WTC11 (cell line): Measurements from ENCODE around the gene RWDD2A. TPM values are rescaled to one million over a fixed set of nuclear protein-coding genes. Genes with fewer than 3 reads are reported as not detected.

Experiments used
- ARID4B ChIP-seq: sonication (generic); formaldehyde crosslinking; IDR thresholded peaks from 2 replicates; pipeline ENCODE4 v1.8.0; 2023; ENCODE audit warnings: missing genetic modification reagents, mild to moderate bottlenecking, borderline replicate concordance
- CBFB ChIP-seq: sonication (generic); formaldehyde crosslinking; IDR thresholded peaks from 2 replicates; pipeline ENCODE4 v1.8.1; 2022; ENCODE audit warnings: mild to moderate bottlenecking, low read depth, missing genetic modification reagents
- E2F5 ChIP-seq: sonication (generic); formaldehyde crosslinking; IDR thresholded peaks from 2 replicates; pipeline ENCODE4 v1.8.1; 2022; ENCODE audit warnings: mild to moderate bottlenecking, moderate library complexity, missing genetic modification reagents
- ELF4 ChIP-seq: sonication (generic); formaldehyde crosslinking; IDR thresholded peaks from 2 replicates; pipeline ENCODE4 v1.8.1; 2022; ENCODE audit warnings: low read depth, mild to moderate bottlenecking, moderate library complexity, missing genetic modification reagents
- FOXJ3 ChIP-seq: sonication (generic); formaldehyde crosslinking; IDR thresholded peaks from 2 replicates; pipeline ENCODE4 v1.9.0; 2021; ENCODE audit warnings: missing genetic modification reagents, mild to moderate bottlenecking, borderline replicate concordance
- GABPB1 ChIP-seq: sonication (generic); formaldehyde crosslinking; IDR thresholded peaks from 2 replicates; pipeline ENCODE4 v1.8.1; 2023; ENCODE audit warnings: mild to moderate bottlenecking, missing genetic modification reagents
- HMGXB4 ChIP-seq: sonication (generic); formaldehyde crosslinking; IDR thresholded peaks from 2 replicates; pipeline ENCODE4 v1.8.1; 2023; ENCODE audit warnings: mild to moderate bottlenecking, moderate library complexity, missing genetic modification reagents
- MLX ChIP-seq: sonication (generic); formaldehyde crosslinking; IDR thresholded peaks from 2 replicates; pipeline ENCODE4 v1.8.1; 2023; ENCODE audit warnings: mild to moderate bottlenecking, missing genetic modification reagents, moderate library complexity
- MYBL2 ChIP-seq: sonication (generic); formaldehyde crosslinking; IDR thresholded peaks from 2 replicates; pipeline ENCODE4 v1.8.1; 2023; ENCODE audit warnings: mild to moderate bottlenecking, moderate library complexity, missing genetic modification reagents
- NFYB ChIP-seq: sonication (generic); formaldehyde crosslinking; conservative IDR thresholded peaks from 2 replicates; pipeline ENCODE4 v1.8.0; 2022; ENCODE audit warnings: low read depth, missing genetic modification reagents
- PRDM15 ChIP-seq: sonication (generic); formaldehyde crosslinking; IDR thresholded peaks from 2 replicates; pipeline ENCODE4 v1.8.0; 2022; ENCODE audit warnings: missing genetic modification reagents
- SP1 ChIP-seq: sonication (generic); formaldehyde crosslinking; conservative IDR thresholded peaks from 2 replicates; pipeline ENCODE4 v1.8.1; 2022; ENCODE audit warnings: missing genetic modification reagents
- TCF7 ChIP-seq: sonication (generic); formaldehyde crosslinking; IDR thresholded peaks from 2 replicates; pipeline ENCODE4 v1.8.0; 2022; ENCODE audit warnings: mild to moderate bottlenecking, low read depth, missing genetic modification reagents, moderate library complexity
- USF1 ChIP-seq: sonication (generic); formaldehyde crosslinking; IDR thresholded peaks from 2 replicates; pipeline ENCODE4 v1.8.0; 2022; ENCODE audit warnings: mild to moderate bottlenecking, missing genetic modification reagents
- ZNF219 ChIP-seq: sonication (generic); formaldehyde crosslinking; IDR thresholded peaks from 2 replicates; pipeline ENCODE4 v1.8.0; 2023; ENCODE audit warnings: missing genetic modification reagents, mild to moderate bottlenecking, borderline replicate concordance
- ZNF423 ChIP-seq: fragments of 250-450 bp; sonication (Bioruptor Pico); IDR thresholded peaks from 2 replicates; pipeline ENCODE4 v2.1.2; 2022; ENCODE audit warnings: mild to moderate bottlenecking, moderate library complexity
- ZNF425 ChIP-seq: fragments of 250-450 bp; sonication (Bioruptor Pico); conservative IDR thresholded peaks from 2 replicates; pipeline ENCODE4 v1.9.0; 2021; ENCODE audit warnings: mild to moderate bottlenecking
- ZNF512 ChIP-seq: sonication (generic); formaldehyde crosslinking; IDR thresholded peaks from 2 replicates; pipeline ENCODE4 v1.8.1; 2022; ENCODE audit warnings: missing genetic modification reagents, borderline replicate concordance
- total RNA-seq: library from RNA; stranded (reverse); gene quantifications from 3 replicates; pipeline ENCODE4 v1.2.3, GENCODE V29; 2021

The RWDD2A gene
- total RNA-seq, 1 experiment from 2014 or later = 5.2 TPM

- TF ChIP-seq FOXJ3 (CRISPR knock-in tag) (no peak), ZNF219 (CRISPR knock-in tag) (no peak; the same call in 1 of the 2 replicates), TCF7 (CRISPR knock-in tag) (no peak), NFYB (peak; percentile 45; the same call in 1 of the 2 replicates), MYBL2 (CRISPR knock-in tag) (no peak), ZNF425 (CRISPR knock-in tag) (no peak), ARID4B (CRISPR knock-in tag) (peak; percentile 83), ZNF423 (CRISPR knock-in tag) (0 out of 2 replicates have a peak, but pooled peaks have one; percentile 32), ZNF512 (CRISPR knock-in tag) (no peak), ELF4 (CRISPR knock-in tag) (no peak), MLX (CRISPR knock-in tag) (no peak), USF1 (CRISPR knock-in tag) (0 out of 2 replicates have a peak, but pooled peaks have one; percentile 12), HMGXB4 (CRISPR knock-in tag) (peak; percentile 58), SP1 (CRISPR knock-in tag) (peak; percentile 91), E2F5 (CRISPR knock-in tag) (peak; percentile 63; the same call in 1 of the 2 replicates), GABPB1 (no peak), PRDM15 (CRISPR knock-in tag) (no peak), CBFB (CRISPR knock-in tag) (no peak)
Observed at GRCh38 chr6:83192871-83193746, at the start of gene RWDD2A, which contains the start of gene PGM3 (continued).
